ENCODE measurements around the gene IFNLR1. TPM values are rescaled to one million over a fixed set of nuclear protein-coding genes. Genes with fewer than 3 reads are reported as not detected.

Gene IFNLR1
- total RNA-seq, 1 experiment from 2014 or later, result 2.6 TPM

DNA sequence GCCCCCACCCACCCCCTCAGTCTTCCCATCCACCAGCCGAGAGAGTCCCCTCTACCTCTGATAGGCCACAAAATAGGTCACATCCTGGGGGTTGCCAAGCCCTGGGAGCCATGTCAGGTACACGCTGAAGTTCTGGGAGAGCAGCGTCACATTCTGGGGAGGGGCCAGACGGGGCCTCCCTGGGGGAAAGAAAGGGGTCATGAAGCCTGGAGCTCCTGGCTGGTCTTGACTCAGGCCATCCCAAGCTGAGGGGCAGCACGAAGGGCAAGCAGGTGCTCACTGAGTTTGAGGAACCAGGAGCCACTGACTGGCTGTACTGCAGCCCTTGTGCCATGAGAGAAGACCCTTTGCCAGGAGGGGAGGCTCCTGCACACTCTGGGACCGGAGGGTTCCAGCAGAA is 6.4 kb downstream of the IFNLR1 start:
- DNase-seq (ENCODE audit: extremely low read depth, low read depth), result no peak

DNA sequence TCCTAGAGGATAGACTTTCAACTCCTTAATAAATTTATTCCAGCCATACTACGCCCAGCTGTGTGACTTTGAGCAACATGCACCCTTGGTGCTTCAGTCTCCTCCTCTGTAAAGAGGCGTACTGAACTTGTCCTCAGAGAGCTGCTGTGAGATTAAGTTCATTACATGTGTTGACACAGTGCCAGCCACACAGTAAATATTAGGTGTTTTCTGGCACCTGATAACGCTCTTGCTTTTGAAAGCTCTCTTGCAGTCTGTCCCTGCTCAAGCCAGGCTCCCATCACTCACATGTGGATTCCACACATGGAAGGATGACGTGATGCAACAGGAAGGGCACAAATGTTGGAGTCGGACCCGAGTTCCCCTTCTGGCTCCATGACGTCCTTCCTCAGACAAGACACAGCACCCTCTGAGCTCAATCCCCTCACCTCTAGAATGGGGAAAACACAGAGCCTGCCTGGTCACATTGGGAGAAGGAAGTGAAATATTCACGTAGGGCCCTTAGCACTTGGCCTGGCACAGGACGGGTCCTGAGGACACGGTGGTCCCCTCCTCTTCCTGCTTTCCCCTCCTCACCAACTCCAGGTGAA is 7.7 kb downstream of the IFNLR1 start:
- DNase-seq (ENCODE audit: extremely low read depth, low read depth), result no peak

DNA sequence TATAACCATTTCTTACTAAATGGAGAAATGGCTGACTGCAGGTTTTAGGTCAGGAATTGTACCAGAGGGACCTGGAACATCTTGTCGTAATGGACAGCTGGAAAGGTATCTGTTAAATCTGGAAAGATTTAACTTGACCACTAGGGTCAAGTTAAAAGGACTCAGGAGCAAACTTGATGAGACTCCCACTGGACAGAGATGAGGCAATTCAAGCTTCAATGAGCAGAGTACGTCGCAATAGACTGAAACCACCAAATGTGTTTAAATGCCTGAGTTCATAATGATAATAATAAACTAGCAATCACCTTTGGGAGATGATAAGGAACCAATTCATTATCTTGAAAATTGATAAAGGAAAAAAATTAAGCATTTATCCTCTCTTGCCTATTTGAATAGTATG is 8.7 kb downstream of the IFNLR1 start:
- no peak for DNase-seq (ENCODE audit: extremely low read depth, low read depth)

DNA sequence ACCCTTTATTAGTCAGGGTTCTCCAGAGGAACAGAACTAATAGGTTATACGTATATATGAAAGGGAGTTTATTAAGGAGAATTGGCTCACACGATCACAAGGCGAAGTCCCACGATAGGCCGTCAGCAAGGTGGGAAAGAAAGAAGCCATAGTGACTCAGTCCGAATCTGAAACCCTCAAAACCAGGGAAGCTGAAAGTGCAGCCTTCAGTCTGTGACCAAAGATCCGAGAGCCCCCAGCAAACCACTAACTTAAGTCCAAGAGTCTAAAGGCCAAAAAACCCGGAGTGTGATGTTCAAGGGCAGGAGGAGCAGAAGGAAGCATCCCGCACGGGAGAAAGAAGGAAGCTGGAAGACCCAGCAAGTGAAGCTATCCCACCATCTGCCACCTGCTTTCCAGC is 9.9 kb downstream of the IFNLR1 start:
- DNase-seq (ENCODE audit: extremely low read depth, low read depth), result no peak

DNA sequence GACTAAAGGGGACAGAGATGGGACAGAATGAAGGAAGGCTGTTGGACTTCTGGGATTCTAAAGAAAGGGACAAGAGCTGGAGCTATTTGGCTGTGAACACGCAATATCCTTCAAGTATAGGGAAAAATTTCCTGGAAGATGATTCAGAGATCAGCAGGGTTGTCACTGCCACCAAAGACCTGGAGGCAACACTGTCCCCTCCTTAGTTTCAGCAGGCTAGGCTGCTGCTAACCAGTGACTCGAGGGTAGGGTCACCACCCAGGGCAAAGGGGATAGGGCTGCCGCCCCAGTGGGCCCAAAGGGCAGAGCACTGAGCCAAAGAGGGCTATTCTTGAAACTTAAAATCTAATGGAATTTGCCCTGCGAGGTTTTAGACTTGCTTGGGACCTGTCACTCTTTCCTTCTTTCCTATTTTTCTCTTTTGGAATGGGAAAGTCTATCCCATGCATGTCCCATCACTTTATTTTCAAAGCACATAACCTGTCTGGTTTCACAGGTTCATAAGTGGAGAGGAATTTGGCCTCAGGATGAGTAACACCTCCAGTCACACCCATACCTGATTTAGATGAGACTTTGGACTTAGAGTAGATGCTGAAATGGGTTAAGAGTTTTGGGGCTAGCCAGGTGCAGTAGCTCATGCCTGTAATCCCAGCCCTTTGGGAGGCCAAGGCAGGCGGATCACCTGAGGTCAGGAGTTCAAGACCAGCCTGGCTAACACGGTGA is 11.9 kb downstream of the IFNLR1 start:
- DNase-seq (ENCODE audit: extremely low read depth, low read depth), result no peak

DNA sequence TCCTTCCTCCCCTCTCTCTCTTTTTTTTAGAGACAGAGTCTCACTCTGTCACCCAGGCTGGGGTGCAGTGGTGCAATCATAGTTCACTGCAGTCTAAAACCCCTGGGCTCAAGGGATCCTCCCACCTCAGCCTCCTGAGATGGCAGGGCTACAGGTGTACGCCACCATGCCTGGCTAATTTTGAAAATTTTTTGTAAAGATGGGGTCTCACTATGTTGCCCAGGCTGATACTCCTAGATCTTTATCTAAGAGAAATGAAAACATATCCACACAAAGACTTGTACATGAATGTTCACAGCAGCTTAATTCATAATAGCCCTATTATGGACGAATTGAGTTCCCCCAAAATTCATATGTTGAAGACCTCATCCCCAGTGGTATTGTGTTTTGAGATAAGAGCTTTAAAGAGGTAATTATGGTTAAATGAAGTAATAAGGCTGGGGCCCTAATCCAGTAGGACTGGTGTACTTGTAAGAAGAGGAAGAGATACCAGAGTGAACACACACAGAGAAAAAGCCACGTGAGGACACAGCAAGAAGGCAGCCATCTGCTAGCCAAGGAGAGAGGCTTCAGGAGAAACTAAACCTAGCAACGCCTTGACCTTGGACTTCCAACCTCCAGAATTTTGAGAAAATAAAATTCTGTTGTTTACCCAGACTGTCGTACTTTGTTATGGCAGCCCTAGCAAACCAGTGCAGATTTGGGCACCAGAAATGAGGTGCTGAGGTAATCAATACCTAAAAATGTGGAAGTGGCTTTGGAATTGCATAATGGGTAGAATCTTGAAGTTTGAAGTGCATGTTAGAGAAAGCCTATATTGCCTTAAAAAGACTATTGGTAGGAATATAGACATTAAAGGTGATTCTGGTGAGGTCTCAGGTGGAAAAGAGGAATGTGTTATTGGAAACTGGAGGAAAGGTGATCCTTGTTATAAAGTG is 13.2 kb downstream of the IFNLR1 start:
- no peak for DNase-seq (ENCODE audit: extremely low read depth, low read depth)

DNA sequence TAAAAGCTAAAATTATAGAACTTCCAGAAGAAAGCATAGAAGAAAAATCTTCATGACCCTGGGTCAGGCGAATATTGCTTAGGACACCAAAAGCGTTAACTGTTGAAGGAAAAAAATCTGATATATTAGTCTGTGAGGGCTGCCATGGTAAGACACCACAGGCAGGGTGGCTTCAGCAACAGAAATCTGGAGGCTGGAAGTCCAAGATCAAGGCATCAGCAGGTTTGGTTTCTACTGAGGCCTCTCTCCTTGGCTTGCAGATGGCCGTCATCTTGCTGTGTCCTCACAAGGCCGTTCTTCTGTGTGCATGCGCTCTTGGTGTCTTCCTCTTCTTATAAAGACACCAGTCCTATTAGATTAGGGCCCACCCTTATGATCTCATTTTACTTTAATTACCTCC is 14.5 kb downstream of the IFNLR1 start:
- DNase-seq (ENCODE audit: extremely low read depth, low read depth), result no peak

DNA sequence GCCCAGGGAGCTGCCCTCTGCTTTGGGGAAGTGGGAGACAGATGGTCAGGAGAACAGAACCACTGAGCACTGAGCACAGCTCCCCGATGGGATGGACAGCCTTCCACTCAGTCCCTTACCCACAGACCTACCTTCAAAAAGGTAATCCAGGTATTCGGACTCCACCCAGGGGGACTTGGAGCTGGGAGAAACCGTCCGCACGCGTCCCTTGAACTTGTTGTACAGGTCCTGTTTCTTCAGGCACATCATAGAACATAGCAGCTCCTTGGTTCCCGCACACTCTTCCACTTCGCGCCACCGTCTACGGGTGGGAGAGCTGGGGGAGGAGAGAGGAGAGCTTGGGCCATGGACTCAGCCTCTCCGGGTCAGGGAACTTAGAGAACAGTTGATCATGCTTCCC is 17.8 kb downstream of the IFNLR1 start:
- DNase-seq (ENCODE audit: extremely low read depth, low read depth), result no peak

DNA sequence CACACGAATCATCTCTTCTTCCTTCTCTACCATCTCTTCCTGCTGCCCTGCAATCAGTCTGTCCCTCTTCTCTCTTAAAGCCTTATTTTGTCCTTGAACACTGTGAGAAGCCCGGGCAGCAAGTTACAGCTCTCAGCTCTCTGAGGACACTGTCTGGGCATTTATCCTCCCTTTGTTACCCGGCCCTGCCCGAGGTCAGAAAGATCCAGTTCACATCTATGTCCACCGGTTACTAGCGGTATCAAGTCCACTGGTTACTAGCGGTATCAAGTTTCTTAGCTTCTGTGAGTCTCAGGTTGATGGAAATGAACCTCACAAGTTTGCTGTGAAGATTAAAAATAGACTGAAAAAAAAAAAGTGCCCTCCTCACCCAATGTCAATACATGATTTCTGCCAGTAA is 18.8 kb downstream of the IFNLR1 start:
- no peak for DNase-seq (ENCODE audit: extremely low read depth, low read depth)

DNA sequence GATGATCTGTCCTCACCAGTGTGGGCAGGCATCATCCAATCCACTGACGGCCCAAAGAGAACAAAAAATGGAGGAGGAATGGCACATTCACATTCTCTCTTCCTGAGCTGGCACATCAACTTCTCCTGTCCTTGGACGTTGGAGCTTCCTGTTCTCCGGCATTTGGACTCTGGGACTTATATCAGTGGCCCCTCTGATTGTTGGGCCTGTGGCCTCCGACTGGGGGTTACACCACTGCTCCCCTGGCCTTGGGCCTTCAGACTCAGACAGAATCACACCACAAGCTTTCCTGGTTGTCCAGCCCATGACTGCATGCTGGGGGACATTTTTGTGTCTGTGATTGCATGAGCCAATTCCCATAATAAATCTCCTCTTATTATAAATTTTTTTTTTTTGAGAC is 20.1 kb downstream of the IFNLR1 start:
- no peak for DNase-seq (ENCODE audit: extremely low read depth, low read depth)

DNA sequence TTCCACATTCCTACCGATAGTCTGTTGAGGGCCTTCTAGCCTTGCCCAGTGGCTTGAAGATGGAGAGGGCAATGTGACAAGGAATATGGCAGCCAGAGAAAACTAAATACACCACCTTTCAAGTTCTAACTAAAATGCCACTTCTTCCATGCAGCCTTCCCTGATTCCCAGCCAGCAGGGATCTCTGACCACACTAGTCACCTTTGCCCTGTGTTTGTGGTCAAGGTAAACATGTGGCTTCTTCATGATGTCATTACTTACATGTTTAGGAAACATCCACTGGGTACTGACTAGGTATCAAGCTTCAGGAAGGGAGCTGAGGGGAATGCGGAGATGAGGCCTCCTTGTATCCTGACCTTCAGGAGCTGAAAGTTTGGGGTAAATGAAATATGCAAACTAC is 21.6 kb downstream of the IFNLR1 start:
- no peak for DNase-seq (ENCODE audit: extremely low read depth, low read depth)

DNA sequence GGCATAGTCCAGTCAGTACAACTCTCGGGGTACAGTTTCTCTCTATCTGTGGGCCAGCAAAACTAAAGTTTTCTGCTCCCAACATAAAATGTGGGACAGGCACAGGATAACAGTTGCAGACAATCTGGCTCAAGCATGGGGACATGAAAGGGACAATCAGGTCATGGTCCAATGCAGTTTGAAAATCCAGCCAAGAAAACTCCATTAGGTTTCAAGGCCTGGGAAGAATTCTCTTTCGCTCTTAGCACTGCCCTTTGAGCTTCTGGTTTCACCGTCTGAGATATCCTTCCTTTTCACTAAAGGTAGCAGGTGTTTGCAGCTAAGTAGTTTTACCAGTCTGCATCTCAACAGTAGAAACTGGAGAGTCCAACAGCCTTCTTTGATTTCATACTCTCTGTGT is 23.1 kb downstream of the IFNLR1 start:
- no peak for DNase-seq (ENCODE audit: extremely low read depth, low read depth)

DNA sequence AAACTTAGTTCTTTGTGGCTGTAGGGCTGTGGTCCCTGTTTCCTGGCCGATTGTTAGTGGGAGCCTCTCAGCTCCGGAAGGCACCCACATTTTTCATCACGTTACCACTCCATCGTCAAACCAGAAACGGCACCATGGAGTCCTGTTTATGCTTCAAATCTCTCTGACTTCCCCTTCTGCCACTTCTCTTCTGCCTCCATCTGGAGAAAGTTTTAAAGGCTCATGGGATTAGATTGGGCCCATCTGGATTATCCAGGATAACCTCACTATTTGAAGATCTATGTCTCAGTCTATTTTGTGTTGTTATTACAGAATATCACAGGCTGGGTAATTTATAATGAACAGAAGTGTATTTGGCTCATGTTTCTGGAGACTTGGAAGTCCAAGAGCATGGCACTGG is 24.9 kb downstream of the IFNLR1 start:
- no peak for DNase-seq (ENCODE audit: extremely low read depth, low read depth)

DNA sequence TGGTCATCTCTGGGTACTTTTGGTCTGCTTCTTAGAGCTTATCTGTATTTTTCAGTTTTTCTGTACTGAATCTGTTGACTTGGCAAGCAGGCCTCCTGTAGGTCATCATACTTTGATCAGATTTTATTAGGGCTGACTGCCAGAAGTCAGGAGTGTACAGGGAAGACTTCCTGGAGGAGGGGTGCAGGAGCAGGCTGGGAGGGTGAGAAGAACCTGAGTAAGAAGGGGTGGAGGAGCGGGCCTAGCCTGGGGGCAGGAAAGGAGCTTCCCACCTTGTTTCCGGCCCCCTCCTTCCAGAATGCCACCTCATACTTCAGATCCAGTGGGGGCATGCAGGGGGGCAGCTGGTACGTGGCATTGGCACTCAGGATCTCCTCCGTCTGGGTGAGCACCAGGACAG is 25.8 kb downstream of the IFNLR1 start:
- no peak for DNase-seq (ENCODE audit: extremely low read depth, low read depth)

DNA sequence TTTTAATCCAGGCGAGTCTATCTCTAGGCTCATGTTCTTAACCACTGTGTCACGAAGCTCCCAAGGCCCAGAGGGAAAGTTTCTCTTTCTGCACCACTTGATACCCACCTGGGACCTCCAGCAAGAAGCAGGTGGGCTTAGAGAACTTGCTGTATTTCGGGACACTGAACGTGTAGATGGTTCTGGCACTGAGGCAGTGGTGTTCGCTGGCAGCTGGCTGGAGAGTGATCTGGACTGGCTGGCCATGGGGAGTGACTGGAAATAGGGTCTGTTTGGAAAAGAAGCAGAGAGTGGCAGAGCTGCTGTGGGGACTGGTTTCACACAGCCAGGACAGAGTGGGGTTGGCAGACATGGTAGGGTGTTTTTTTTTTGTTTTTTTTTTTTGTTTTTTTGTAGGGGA is 27.7 kb downstream of the IFNLR1 start:
- no peak for DNase-seq (ENCODE audit: extremely low read depth, low read depth)

DNA sequence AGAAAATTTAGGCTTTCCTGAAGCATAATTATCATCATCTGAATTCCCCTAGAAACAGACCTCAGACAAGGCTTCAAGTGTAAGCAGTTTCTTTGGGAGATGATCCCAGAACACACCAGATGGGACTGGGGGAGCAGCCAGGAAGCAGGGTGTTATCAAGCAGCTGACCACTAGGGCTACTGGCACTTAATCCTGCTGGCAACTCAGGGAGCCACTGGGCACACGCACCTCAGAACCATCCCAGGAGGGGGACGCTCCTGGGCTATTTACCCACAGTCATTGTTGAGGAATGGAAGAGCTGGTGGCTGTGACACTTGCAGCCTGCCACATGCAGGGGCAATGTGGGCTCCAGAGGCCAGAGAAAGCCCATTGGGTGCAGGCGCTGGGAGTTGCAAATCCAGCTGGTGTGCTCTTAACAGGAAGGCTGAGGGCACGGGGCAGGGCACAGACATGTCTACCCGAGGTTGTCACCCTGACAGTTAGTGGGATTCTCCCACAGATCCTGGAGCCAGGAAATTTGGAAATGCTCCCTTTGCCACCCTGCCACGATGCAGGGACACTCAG is 29.1 kb downstream of the IFNLR1 start:
- DNase-seq (ENCODE audit: extremely low read depth, low read depth), result no peak

DNA sequence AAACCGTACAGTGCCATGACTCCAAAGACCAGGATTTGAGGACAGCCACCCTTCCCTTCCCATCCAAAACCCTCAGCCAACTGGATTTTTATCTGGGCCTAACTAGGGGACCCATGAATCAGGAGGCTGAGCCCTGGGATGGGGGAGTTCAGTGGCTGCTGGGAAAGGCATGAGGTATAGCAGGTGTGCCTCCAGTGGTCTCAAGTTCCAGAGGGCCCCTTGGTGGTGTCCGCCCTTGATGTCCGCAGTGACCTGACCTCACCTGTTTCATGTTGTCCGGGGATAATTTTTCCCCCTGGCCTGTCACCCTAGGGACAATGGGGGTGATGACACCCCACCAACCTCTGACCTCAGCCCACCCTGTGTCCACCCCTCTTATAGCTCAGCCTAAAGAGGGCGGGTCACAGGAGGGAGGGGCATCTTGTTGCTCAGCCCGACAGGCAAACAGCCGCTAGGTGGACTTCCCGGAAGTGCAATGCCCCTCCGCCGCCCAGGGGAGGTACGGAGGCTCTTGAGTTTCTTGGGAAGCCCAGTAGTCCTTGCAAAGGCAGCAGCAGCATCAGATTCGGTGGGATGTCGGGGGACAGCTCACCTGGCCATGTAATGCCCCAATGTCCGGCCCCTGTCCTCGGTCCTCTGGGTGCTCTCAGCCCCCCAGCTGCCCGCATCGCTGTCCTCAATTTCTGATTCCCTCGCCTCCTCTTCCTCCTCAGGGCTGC is 30.4 kb downstream of the IFNLR1 start:
- DNase-seq (ENCODE audit: extremely low read depth, low read depth), result no peak

DNA sequence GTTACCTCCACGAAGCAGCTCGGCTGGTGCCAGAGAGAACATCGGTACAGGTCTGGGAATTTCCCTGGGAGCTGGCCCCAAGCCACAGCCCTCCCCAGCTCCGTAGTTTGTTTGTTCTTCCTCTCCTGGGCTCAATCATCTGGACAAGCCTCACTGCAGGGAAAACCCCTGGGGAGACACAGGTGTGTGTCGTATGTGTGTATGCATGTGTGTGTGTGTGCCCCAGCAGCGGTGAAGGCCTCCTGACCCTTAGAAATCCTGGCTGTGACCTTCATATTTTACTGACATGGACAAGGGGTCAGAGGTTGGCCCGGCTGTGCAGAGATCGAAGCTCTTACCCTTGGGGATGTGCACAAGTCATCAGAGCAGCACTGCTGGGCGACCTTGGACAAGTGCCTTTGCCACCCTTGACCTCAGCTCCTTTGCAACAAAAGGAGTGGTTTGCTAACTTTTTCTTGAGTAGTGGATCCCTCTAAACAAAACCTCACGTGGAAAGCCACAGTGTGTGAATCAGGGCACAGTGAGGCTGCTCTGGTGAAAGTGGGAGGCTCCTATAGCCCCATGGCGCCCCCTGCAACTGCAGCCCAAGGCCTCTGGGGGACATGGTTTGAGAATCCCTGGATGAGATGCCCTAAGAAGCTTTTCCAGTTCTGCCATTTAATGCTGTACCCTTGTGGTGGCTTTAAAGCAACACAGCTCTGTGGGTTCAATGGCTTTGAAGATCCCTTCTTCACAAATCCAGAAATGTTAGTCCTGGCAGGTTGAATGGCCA is 31.9 kb downstream of the IFNLR1 start:
- DNase-seq (ENCODE audit: extremely low read depth, low read depth), result no peak

DNA sequence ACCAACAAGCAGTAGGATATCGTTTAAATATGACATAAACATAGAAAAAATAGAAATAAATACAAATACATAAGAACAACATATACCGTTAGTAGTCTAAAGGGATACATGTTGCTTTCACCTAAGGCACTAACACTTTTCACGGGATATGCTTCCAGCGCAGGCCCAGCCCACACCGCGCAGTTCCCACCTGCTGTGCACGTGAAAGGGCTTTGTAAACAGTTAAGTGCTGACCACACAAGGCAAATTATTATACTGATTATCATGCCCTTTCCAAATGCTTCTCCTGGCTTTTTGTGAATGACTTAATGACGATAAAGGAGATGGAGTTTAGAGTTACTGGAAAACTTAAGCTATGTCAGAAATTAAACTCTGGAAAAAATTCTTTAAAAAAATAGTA is 32.9 kb downstream of the IFNLR1 start:
- DNase-seq (ENCODE audit: extremely low read depth, low read depth), result no peak

Data from NCI-H460 (cell line).